Ovary (tissue), 3 donors: ENCODE data around the gene FLNB.

Experiments
- CTCF ChIP-seq, 3 donors: fragments of 450-650 bp in 2 of 3; fragments of 200-600 bp in 1 of 3; IDR thresholded peaks; one replicate each; pipeline versions ENCODE4 v1.5.1 to v1.8.0; 2016 to 2022; ENCODE audit warnings: antibody characterized with exemption in 3 of 3, mild to moderate bottlenecking in 1 of 3
- EP300 ChIP-seq: sonication (generic); formaldehyde crosslinking; IDR thresholded peaks from one replicate; pipeline ENCODE4 v1.6.1; 2017; ENCODE audit warnings: antibody characterized with exemption
- POLR2A ChIP-seq: fragments of 450-650 bp; IDR thresholded peaks from one replicate; pipeline ENCODE4 v1.6.1; 2017; ENCODE audit warnings: antibody characterized with exemption, mild to moderate bottlenecking, moderate library complexity
- donor health status: DM: no; HTN: no; CAD: no.

DNA sequence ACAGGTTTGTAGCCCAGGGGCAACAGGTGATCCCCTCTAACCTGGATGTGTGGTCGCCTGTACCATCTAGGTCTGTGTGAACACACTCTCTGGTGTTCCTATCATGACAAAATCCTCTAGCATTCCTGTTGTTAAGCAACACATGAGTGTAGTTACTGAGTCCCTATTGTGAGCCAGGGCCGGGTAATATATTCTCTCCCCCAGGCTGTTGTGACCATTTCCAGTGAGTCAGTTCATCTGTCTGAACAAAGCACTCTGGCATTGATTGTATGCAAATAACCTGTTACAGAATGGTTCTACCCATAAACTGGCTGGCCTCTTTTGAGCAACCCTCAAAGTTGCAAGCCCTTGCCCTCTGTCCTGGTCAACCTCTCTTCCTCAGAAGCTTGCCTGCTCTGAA, 2.6 kb upstream of the FLNB start:
- TF ChIP-seq CTCF (IDR thresholded peaks at IDR 0.05), result no peak
- TF ChIP-seq POLR2A, result no peak
- TF ChIP-seq EP300, result no peak
